HG02943 (cell line): Measurements from ENCODE around the gene TENM3.

Source experiments
- ATAC-seq: cut with Tn5 transposase; IDR thresholded peaks from one replicate; pipeline ENCODE4 v1.9.1; 2021; ENCODE audit warnings: mild to moderate bottlenecking, low read depth, moderate library complexity; ENCODE audit not compliant: unreplicated experiment

TENM3 gene

GRCh38 chr4:182251116-182251515 lies 7.9 kb downstream of the TENM3 start:
- ATAC-seq, result no peak

GRCh38 chr4:182252220-182252619 lies 9.0 kb downstream of the TENM3 start:
- no peak for ATAC-seq

GRCh38 chr4:182254026-182254780 lies 11.0 kb downstream of the TENM3 start:
- no peak for ATAC-seq

- no peak for ATAC-seq
Measured at GRCh38 chr4:182255441-182256190, 12.4 kb downstream of the TENM3 start.

GRCh38 chr4:182257016-182257415 lies 13.8 kb downstream of the TENM3 start:
- ATAC-seq, result no peak

GRCh38 chr4:182257503-182257902 lies 14.3 kb downstream of the TENM3 start:
- no peak for ATAC-seq

- no peak for ATAC-seq
Measured at GRCh38 chr4:182258441-182259000, 15.3 kb downstream of the TENM3 start.

GRCh38 chr4:182261651-182262223 lies 18.5 kb downstream of the TENM3 start:
- no peak for ATAC-seq

- ATAC-seq, result no peak
Measured at GRCh38 chr4:182263562-182263961, 20.4 kb downstream of the TENM3 start.

- ATAC-seq, result no peak
Measured at GRCh38 chr4:182264139-182264752, 21.0 kb downstream of the TENM3 start.

GRCh38 chr4:182265881-182266280 lies 22.7 kb downstream of the TENM3 start:
- ATAC-seq, result no peak

GRCh38 chr4:182267048-182267447 lies 23.8 kb downstream of the TENM3 start:
- ATAC-seq, result no peak

GRCh38 chr4:182268966-182269365 lies 25.8 kb downstream of the TENM3 start:
- ATAC-seq, result no peak

GRCh38 chr4:182271731-182272130 lies 28.5 kb downstream of the TENM3 start:
- ATAC-seq, result no peak

GRCh38 chr4:182272151-182272550 lies 28.9 kb downstream of the TENM3 start:
- ATAC-seq, result no peak

- no peak for ATAC-seq
Measured at GRCh38 chr4:182273191-182273935, 30.2 kb downstream of the TENM3 start.

- no peak for ATAC-seq
Measured at GRCh38 chr4:182276210-182277109, 33.3 kb downstream of the TENM3 start.

GRCh38 chr4:182277377-182277776 lies 34.2 kb downstream of the TENM3 start:
- no peak for ATAC-seq

- no peak for ATAC-seq
Measured at GRCh38 chr4:182278729-182279128, 35.5 kb downstream of the TENM3 start.
